SW480 (cell line): ENCODE measurements around the gene SCAND1.
"Not testable (repeated sequence)": the region's sequence is repeated elsewhere in the genome, so short reads cannot be mapped to it uniquely, and the experiment has no call there.

ENCODE experiments used
- DNase-seq: peaks from one replicate; pipeline ENCODE4 v3.0.0-alpha.2; 2016; ENCODE audit warnings: low spot score

SCAND1 gene

GRCh38 chr20:35959291-35959690 is 5.0 kb upstream of the SCAND1 start:
- DNase-seq = not testable (repeated sequence)

- DNase-seq = no peak
Measured at GRCh38 chr20:35956616-35957015, 2.3 kb upstream of the SCAND1 start.

DNA sequence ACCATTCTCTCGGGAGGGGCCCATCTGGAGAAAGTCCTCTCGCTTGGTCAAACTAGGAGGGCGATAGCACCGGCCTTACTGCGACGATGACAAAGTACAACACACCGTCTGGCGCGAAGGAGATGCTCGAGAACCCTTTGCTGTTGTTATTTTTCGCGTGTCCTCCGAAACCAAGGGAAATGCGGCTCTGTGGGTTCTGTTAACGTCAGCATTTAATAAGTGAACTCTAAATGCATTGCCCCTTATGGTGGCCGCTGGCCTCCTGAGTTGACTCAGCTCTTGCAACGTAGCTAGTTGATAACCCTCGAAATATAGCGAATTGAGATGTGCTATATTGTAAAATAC is 577 bp upstream of the SCAND1 start:
- peak; percentile 79 for DNase-seq

DNA sequence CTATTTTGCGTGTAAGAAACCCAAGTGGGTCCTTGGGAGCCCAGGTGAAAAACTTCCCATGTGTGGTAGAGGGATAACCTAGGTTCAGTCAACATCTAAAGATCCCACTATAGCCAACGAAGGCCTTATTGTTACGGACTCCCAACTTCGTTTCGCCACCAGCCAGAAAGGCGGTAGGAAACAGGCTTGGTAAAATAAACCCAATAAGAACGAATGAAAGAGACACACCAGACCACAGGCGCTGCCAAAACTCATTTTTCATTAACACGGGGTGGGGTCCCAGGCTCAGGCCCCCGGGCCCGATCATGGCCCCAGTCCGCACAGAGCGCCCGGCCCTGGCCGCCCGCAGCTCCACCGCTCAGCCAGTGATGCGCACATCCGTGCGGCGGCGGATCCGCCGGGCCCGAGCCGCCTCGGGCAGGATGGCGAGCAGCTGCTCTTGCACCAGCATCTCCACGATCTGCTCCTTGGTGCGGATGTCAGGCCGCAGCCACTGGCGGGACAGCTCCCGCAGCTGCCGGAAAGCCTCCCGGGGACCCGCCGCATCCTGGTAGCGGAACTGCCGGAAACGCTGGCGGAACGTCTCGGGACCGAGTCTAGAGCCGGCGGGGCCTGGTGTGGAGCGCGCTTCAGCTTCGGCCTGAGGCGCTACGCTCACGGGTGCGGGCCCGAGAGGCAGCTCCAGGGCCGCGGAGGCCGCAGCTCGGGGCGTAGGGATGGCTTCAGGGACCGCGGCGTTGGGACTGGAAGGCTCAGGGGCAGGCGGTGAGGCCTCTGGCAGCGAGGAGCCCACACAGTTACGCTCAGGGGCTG is 709 bp downstream of the SCAND1 start:
- DNase-seq = peak; percentile 40

DNA sequence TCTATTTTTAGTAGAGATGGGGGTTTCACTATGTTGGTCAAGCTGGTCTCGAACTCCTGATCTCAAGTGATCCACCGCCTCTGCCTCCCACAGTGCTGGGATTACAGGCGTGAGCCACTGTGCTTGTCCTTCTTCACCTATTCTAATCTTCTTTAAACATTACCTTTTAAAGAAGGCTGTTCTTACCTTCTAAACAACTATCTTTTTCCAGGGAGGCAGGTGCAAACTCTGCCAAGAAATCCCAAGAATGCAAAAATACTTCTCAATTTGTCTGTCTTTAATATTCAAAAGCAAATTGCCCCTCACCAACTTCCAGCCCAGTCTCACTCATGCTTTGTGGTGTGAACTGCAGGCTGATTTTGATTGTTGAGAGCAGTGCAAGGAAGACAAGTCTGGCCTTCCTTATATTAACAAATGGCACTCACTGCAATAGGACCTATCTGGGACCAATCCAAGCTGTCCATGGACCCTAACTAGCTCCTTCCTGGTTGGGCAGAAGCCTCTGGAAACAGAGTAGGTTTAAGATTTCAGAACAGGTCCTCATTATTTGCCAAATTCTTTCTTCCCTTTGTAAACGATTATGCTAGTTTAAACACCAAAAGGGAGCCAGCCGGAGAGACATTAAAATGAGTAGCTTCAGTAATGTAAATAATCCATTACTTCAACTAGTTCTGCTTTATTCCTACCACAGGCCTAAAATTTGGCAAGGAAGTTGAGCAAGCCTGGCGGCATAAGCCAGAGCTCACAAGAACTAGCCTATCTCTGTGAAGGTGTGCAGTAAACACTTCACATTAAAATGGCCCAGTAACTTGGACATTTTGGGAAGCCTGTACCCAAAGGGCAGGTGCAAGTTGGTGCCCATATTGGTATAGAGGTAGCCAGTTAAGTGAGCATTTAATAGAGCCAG is 1.6 kb downstream of the SCAND1 start:
- peak; percentile 32 for DNase-seq

DNA sequence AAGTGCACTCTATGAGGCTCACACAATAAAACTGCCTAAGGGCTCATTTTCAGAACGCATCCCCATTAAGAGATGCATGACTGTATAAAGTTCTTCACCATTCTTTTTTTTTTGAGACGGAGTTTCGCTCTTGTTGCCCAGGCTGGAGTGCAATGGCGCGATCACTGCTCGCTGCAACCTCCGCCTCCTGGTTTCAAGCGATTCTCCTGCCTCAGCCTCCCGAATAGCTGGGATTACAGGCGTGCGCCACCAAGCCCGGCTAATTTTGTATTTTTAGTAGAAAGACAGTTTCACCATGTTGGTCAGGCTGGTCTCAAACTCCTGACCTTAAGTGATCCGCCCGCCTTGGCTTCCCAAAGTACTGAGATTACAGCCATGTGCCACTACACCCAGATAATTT is 2.2 kb downstream of the SCAND1 start:
- not testable (repeated sequence) for DNase-seq

GRCh38 chr20:35950093-35950492 is 4.2 kb downstream of the SCAND1 start:
- DNase-seq = no peak

DNA sequence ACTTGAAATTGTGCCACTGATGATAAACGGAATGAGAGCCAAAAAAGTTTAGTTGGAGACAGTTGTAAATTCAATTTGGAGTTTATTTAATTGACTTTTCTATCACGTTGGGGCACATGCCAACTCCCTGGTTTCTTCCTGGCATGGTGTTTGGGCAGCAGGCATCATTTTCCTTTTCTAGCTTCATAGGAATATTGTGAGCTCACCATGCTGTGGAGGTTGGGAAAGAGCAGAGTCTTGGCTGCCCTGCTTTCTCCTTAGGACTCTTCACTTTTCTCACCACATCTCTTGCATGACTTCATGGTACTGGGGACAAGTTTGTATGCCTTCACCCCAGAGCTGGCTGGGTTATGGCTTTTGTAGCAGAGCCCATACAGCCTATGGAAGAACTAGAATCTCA is 6.4 kb downstream of the SCAND1 start:
- no peak for DNase-seq

- peak; percentile 70 for DNase-seq
Measured at GRCh38 chr20:35947489-35947888, 6.8 kb downstream of the SCAND1 start.

DNA sequence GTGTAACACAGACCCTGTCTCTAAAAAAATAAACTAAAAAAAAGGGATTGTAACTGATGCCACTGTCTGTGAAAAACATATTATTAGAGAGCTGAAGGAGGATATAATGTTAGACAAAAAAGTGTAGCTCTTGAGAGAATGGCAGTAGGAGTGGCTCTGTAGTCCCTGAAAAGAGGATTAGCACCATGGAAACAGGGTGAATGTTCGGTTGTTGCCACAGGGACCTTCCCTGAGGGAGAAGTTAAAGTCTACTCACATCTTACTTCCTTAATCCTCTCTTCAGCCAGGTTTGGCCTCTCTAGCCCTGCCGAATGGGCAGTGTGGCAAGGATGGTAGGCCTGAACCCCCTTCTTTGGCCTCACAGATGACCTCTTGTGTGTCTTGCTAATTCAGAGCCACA is 12.1 kb downstream of the SCAND1 start:
- DNase-seq = no peak

GRCh38 chr20:35941620-35942019 is 12.7 kb downstream of the SCAND1 start:
- no peak for DNase-seq

DNA sequence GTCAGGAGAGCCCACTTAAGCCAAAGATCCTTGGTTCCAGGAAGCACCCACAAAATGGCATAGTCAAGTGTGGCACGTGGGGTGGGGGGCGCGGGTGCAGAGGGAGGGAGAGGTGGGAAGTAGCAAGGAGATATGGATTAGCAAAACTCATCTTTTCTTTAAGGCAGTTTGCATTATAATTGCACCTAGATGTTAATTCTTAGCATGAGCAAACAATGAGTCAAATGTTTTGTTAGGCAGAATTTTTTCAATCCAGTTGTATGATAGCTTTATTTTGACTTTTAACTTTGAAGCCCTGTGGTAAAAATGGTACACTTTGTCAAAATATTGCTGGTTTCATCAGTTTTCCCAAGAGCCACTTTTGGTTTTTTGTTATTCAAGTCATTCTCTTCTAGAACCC is 15.0 kb downstream of the SCAND1 start:
- no peak for DNase-seq

DNA sequence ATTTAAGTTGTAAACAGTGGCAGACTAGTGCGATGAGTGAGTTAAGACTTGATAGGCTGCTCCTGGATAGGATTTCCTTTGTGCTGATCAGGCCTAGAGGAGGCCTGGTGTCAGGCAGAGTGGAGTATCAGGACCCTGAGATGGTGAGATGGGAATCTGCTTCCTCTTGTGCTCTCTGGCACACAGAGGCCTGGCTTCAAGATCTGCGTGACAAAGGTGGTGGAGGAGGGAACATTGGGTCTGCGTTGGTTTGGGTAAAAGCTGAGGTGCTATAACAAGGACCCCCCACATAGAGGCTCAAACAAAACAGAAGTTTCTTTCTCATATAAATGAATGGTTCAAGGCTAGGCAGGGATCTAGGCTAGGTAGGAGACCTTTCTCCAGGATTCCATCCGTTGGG is 20.3 kb downstream of the SCAND1 start:
- no peak for DNase-seq

DNA sequence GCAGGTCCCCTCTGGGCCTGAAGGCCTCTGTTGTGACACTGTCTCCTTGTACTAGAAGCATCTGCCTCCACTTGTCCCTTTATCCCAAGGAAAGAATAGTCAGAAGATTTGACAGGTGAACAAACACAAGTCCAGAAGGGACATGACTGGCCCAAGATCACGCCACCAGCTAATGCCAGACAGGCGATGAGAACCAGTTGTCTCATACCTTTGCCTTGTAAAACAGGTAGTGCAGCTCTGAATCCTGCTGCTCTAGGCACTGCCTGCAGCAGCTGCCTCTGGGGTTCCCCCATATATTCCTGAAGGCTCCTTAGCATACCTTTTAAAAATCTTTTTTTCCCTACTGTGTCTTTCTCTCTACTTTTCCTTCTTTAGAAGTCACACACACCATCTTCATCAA is 25.0 kb downstream of the SCAND1 start:
- no peak for DNase-seq

GRCh38 chr20:35920523-35920922 is 33.8 kb downstream of the SCAND1 start:
- DNase-seq = no peak

- no peak for DNase-seq
Measured at GRCh38 chr20:35918021-35918420, 36.3 kb downstream of the SCAND1 start.

- DNase-seq = no peak
Measured at GRCh38 chr20:35917077-35917476, 37.2 kb downstream of the SCAND1 start.

DNA sequence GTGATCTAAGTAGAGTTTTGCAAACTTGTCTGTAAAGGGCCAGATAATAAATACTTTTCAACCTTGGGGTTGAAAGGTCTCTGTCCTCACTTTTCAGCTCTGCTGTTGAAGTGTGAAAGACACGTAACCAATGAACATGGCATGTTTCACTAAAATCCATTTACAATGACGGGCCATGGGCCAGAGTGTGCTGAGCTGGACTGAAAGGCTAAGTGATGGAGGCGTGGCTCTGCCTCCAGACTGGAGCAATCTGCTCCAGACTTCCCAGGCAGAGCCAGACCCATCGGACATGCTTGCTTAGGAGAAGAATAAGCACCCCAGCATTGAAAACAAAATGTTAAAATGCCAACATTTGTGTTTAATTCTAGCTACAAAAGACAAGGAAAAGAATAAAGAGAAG is 41.4 kb downstream of the SCAND1 start:
- no peak for DNase-seq

DNA sequence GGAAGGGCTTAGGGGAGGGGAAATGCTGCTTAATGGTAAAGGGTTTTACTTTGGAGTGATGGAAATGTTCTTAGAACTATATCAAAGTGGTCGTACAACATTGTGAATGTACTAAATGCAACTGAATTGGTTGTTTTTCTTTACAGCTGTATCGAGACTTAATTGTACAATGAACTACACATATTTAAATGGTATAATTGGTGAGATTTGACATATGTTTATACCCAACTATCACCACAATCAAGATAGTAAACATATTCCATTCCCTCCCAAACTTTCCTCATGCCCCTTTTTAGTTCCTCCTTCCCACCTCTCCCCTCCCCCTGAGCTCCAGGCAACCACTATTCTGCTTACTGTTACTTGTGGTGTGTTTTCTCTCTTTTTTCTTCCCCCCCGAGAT is 44.0 kb downstream of the SCAND1 start:
- no peak for DNase-seq

DNA sequence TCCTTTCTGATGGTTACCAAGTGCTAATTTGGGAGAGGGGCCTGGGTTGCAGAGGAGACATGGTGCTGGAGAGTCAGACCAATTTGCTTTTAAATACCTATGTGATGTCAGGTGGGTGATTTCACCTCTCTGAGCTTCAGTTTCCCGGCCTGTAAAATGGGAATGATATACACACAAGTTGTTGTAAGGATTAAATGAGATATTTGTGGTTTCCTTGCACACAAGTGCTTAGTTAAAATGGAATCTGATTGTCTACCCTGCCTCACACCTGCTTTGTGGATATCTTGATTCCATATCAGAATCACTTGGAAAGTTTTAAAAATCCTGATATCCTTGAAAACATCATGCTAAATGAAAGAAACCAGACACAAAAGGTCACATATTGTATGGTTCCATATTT is 44.5 kb downstream of the SCAND1 start:
- no peak for DNase-seq

GRCh38 chr20:35909176-35909575 is 45.1 kb downstream of the SCAND1 start:
- no peak for DNase-seq

- DNase-seq = no peak
Measured at GRCh38 chr20:35908007-35908406, 46.3 kb downstream of the SCAND1 start.

DNA sequence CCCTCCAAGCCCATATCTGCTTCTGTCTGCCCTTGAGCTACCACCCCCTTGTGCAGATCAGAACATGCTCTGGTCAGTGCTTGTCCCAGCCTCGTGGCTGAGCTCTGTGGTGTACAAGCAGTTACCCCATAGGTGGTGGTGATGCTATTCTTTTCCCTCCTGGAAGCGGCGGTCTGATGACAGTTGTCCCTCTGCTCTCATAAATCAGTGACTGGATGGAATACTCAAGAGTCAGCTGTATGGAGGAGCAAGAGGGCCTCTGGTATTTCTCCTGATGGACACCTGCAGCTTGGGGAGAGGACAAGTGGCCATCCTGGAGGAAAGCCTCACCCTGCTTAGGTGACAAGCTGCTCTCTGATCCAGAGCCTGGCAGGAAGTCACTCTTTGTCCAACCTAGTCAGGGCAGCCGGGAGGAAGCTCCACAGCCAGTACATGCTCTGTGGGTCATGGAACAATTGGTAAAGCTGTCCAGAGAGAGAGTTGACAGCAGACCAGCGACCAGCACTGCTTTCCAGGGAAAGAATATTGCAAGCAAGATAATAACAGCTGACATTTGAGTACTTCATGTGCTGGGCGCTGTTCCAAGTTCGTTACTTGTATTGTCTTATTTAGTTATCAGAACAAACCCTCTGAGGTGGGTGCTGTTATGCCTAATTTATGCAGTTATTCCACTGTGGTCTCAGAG is 47.1 kb downstream of the SCAND1 start:
- no peak for DNase-seq
